Kidney epithelial cell (primary cell): ENCODE data around the gene HTD2. TPM values are rescaled to one million over a fixed set of nuclear protein-coding genes. Genes with fewer than 3 reads are reported as not detected.

Experiments used
- DNase-seq: peaks from one replicate; pipeline ENCODE4 v3.0.0-alpha.2; 2010; ENCODE audit warnings: low read depth
- H3K27me3 ChIP-seq: 2 replicates; pipeline ENCODE4 v1.6.0; 2011; ENCODE audit warnings: low read length; ENCODE audit not compliant: control insufficient read depth, insufficient read depth
- H3K36me3 ChIP-seq: 2 replicates; pipeline ENCODE4 v1.5.1; 2011; ENCODE audit warnings: low read length; ENCODE audit not compliant: control insufficient read depth, insufficient read depth
- H3K4me3 ChIP-seq: 2 replicates; pipeline ENCODE4 v1.5.1; 2011; ENCODE audit warnings: low read depth, mild to moderate bottlenecking, control low read depth, low read length
- CTCF ChIP-seq: IDR thresholded peaks from 2 replicates; pipeline ENCODE4 v1.5.1; 2011; ENCODE audit warnings: mild to moderate bottlenecking, moderate library complexity, low read length, control low read depth, inconsistent platforms; ENCODE audit not compliant: insufficient read depth, poor library complexity, severe bottlenecking
- total RNA-seq: library from RNA; depleted of rRNA; stranded (reverse); fragments of >200 nt; gene quantifications from 2 replicates; pipeline ENCODE4 v1.2.3, GENCODE V29; 2015

The HTD2 gene
- total RNA-seq, 1 donor from 2014 or later, result 5.3 TPM

DNA sequence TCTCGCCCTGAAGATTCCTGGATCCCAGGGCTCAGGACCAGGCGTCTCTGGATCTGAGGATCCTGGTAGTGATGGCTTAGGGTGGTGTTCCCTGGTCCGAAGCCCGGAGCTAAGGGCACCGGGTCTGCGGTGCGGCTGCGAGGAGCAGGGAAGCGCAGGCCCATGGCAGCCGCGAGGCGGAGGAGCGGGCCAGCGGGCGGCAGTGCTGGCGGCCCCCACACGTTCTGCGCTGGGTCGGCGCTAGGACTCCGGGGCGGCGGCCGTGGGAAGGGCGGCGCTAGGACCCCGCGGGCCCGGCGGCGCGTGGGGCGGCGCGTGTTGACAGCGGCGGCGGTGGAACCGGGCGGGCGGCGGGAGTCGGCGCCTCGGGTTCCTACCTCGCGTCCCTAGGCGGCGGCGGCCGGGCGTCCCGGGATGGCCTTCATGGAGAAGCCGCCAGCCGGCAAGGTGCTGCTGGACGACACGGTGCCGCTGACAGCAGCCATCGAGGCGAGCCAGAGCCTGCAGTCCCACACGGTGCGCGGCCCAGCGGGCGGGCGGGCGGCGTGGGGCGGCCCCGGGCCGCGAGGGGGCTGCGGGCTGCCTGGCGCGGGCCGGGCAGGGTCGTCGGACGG, 26.4 kb downstream of the HTD2 start, which contains the start of gene PXK:
Gene PXK (plus strand): TSS at position 318 of the 614 bp plus-strand sequence. CDS start 97 bp downstream, at position 415.
- peak within 1 kb of the TSS; percentile 73 for H3K4me3 ChIP-seq
- H3K36me3 ChIP-seq, result no peaks in the 10 kb centered on the region
- no peak for DNase-seq
- TF ChIP-seq CTCF, result no peak
- no peaks in the 10 kb centered on the region for H3K27me3 ChIP-seq

GRCh38 chr3:58333206-58334012, 27.1 kb downstream of the HTD2 start:
- TF ChIP-seq CTCF, result peak; percentile 18
- Histone ChIP-seq H3K4me3 (peak overlapping the region; percentile 73), H3K27me3 (no peaks in the 10 kb centered on the region), H3K36me3 (no peaks in the 10 kb centered on the region)
- no peak for DNase-seq

- Histone ChIP-seq H3K27me3 (no peaks in the 10 kb centered on the region), H3K4me3 (peak overlapping the region; percentile 73), H3K36me3 (no peaks in the 10 kb centered on the region)
- DNase-seq, result no peak
- no peak for TF ChIP-seq CTCF
Observed at GRCh38 chr3:58334013-58334321, 27.6 kb downstream of the HTD2 start.

- TF ChIP-seq CTCF, result no peak
- H3K36me3 ChIP-seq, result no peaks in the 10 kb centered on the region
- no peak for DNase-seq
- no peaks in the 10 kb centered on the region for H3K27me3 ChIP-seq
- H3K4me3 ChIP-seq, result no peak overlapping the region
Observed at GRCh38 chr3:58334506-58334884, 28.2 kb downstream of the HTD2 start.

- H3K36me3 ChIP-seq, result no peaks in the 10 kb centered on the region
- no peak for TF ChIP-seq CTCF
- no peak overlapping the region for H3K4me3 ChIP-seq
- no peaks in the 10 kb centered on the region for H3K27me3 ChIP-seq
- DNase-seq, result no peak
Observed at GRCh38 chr3:58335652-58335947, 29.3 kb downstream of the HTD2 start.
